GM18526 (cell line): ENCODE measurements around the gene PSD4.

Experiments
- POLR2A ChIP-seq: IDR thresholded peaks from 3 replicates; pipeline ENCODE4 v1.6.1; 2011; ENCODE audit not compliant: insufficient read length; ENCODE audit errors: extremely low read depth

Gene PSD4

GRCh38 chr2:113225263-113226259, 51.8 kb downstream of the PSD4 start:
- TF ChIP-seq POLR2A: no peak

- no peak for TF ChIP-seq POLR2A
These were observed 52.7 kb downstream of the PSD4 start for GRCh38 chr2:113226462-113226861.

- TF ChIP-seq POLR2A: no peak
These were observed 53.5 kb downstream of the PSD4 start for GRCh38 chr2:113227290-113227689.

GRCh38 chr2:113227698-113228097, 53.9 kb downstream of the PSD4 start:
- TF ChIP-seq POLR2A: no peak

- TF ChIP-seq POLR2A: no peak
These were observed 54.6 kb downstream of the PSD4 start for GRCh38 chr2:113228351-113228750.

- no peak for TF ChIP-seq POLR2A
These were observed 55.4 kb downstream of the PSD4 start for GRCh38 chr2:113228991-113229716.

GRCh38 chr2:113229795-113230194, 56.0 kb downstream of the PSD4 start:
- TF ChIP-seq POLR2A: no peak

GRCh38 chr2:113230531-113230930, 56.8 kb downstream of the PSD4 start:
- TF ChIP-seq POLR2A: no peak

GRCh38 chr2:113231064-113231463, 57.3 kb downstream of the PSD4 start:
- TF ChIP-seq POLR2A: no peak

- TF ChIP-seq POLR2A: no peak
These were observed 58.4 kb downstream of the PSD4 start for GRCh38 chr2:113232123-113232522.

- TF ChIP-seq POLR2A: no peak
These were observed 59.0 kb downstream of the PSD4 start for GRCh38 chr2:113232740-113233139.

- TF ChIP-seq POLR2A: no peak
These were observed 60.1 kb downstream of the PSD4 start for GRCh38 chr2:113233593-113234550.

- no peak for TF ChIP-seq POLR2A
These were observed 61.1 kb downstream of the PSD4 start for GRCh38 chr2:113234721-113235346.

- TF ChIP-seq POLR2A: peak; percentile 71
These were observed 61.8 kb downstream of the PSD4 start for GRCh38 chr2:113235347-113236226.
